Right lobe of liver (tissue), 4 donors: ENCODE data around the gene PKD2L1.

Experiments
- CTCF ChIP-seq, 4 donors: fragments of 200-600 bp in 3 of 4; fragments of 450-650 bp in 1 of 4; IDR thresholded peaks; one replicate each; pipeline versions ENCODE4 v1.5.1 to v1.8.0; 2016 to 2022; ENCODE audit warnings: antibody characterized with exemption in 4 of 4, mild to moderate bottlenecking in 2 of 4
- POLR2A ChIP-seq: fragments of 450-650 bp; IDR thresholded peaks from one replicate; pipeline ENCODE4 v1.6.1; 2017; ENCODE audit warnings: antibody characterized with exemption, mild to moderate bottlenecking
- donor health status: DM: no; HTN: no; CAD: no.
- donor health status: DM: no; HTN: no; CAD: no.
- donor health status: DM: no; HTN: yes; CAD: no.

GRCh38 chr10:100370714-100371481 is 40.9 kb upstream of the PKD2L1 start:
- TF ChIP-seq CTCF (IDR thresholded peaks at IDR 0.05) (no peak), POLR2A (no peak)
